Pancreas (tissue), 10 donors: ENCODE data around the gene PHACTR2. TPM values are rescaled to one million over a fixed set of nuclear protein-coding genes. Genes with fewer than 3 reads are reported as not detected.
"Not testable (repeated sequence)": the region's sequence is repeated elsewhere in the genome, so short reads cannot be mapped to it uniquely, and the experiment has no call there.

Experiments used
- ATAC-seq, 4 donors: fragments of 200-7000 bp; cut with Tn5 transposase; one replicate each; pipeline versions ENCODE4 v1.8.0 to v1.9.1; 2020; ENCODE audit warnings: mild to moderate bottlenecking in 4 of 4, moderate library complexity in 4 of 4
- DNase-seq, 6 donors: peaks; one replicate each; pipeline ENCODE4 v3.0.0-alpha.2; 2020
- FAIRE-seq: peaks from 2 replicates; lab custom pipeline; 2012; peaks lifted over from hg19 to GRCh38; lab: Jason Lieb, UNC
- H3K27ac ChIP-seq, 4 donors: fragments of 200-600 bp; sonication (generic); 1 replicate in 3 of 4; 2 replicates in 1 of 4; pipeline versions ENCODE4 v1.5.0 to v1.8.0; 2020
- H3K27me3 ChIP-seq, 4 donors: fragments of 200-600 bp; one replicate each; pipeline ENCODE4 v1.8.0; 2021
- H3K36me3 ChIP-seq, 3 donors: fragments of 200-600 bp; sonication (generic) in 1 of 3; one replicate each; pipeline versions ENCODE4 v1.5.0 to v1.8.0; 2020 to 2021
- H3K4me1 ChIP-seq, 3 donors: fragments of 200-600 bp; one replicate each; pipeline ENCODE4 v1.8.0; 2021
- H3K4me3 ChIP-seq, 4 donors: fragments of 200-600 bp; sonication (generic) in 2 of 4; one replicate each; pipeline versions ENCODE4 v1.5.0 to v1.8.0; 2020 to 2021
- H3K9me3 ChIP-seq, 4 donors: fragments of 200-600 bp; one replicate each; pipeline ENCODE4 v1.8.0; 2021
- CTCF ChIP-seq, 4 donors: fragments of 200-600 bp; sonication (generic) in 3 of 4; IDR thresholded peaks; one replicate each; pipeline versions ENCODE4 v1.5.0 to v1.8.0; 2021; ENCODE audit warnings: antibody characterized with exemption in 4 of 4
- WGBS, 2 donors: extraction: QIAGEN DNeasy Blood & Tissue Kit; methylation state at CpG; one replicate each; pipeline ENCODE4 v1.1.7; 2013; 5-methylcytosine and 5-hydroxymethylcytosine counted together
- intact Hi-C, 3 donors: fragments of 100-400 bp; cut with DNase I; formaldehyde crosslinking; loops; one replicate each; pipeline versions ENCODE4 v1.11.1 to v1.14.2; 2022
- polyA plus RNA-seq, 2 donors: library from polyadenylated mRNA; stranded (reverse); fragments of 200-250 nt; gene quantifications; one replicate each; pipeline ENCODE4 v1.2.3, GENCODE V29; 2013
- total RNA-seq, 6 donors: library from RNA; stranded (reverse); fragmentation: NEBNext Ultra II Directional in 4 of 6; extraction: Animal tissue kit (Norgen Biotek cat#: 25700) in 4 of 6; gene quantifications; one replicate each; pipeline versions ENCODE4 v1.2.1 to v1.2.4, GENCODE V29; 2021 to 2023
- donor health status: healthy with polysubstance abuse.
- donor health status: DM: no; HTN: no; CAD: no; lungs with moderate emphysema.
- donor health status: DM: no; HTN: no; CAD: no.
- donor health status: control.
- donor health status: control.
- donor health status: Bipolar disorder and iron deficiency.
- donor health status: DM: yes; HTN: yes; CAD: no.
- donor health status: DM: no; HTN: no; CAD: no.
- donor health status: DM: no; HTN: no; CAD: no.
- donor health status: DM: yes; HTN: yes; CAD: no.

Gene PHACTR2
- total and polyA plus RNA-seq, 8 donors: 2.7 to 19.0 (median 8.9) TPM

- intact Hi-C loops: no loop called here
- WGBS, 2 donors: 0% methylated on average over 64 of the region's 64 CpGs
Measured at GRCh38 chr6:143842902-143843676, 165.3 kb downstream of the PHACTR2 start, which contains the start of gene LTV1. Gene LTV1 (plus strand): TSS chr6:143843338. CDS start chr6:143843478, 140 bp downstream.

DNA sequence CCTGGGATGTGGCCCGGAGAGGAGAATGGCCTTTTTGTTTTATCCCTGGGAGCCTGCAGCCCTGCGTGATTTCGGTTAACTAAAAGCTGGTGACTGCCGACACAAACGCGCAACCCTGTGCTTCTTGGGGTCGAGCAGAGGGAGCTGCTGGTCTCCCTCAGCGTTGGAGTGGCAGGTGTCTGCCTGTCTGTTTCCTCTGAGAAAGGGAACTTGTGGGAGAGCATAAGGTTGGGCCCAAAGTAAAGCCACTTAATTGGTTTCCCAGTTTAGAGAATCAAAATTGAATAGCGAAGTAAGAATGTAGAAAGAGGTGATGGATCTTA lies 165.9 kb downstream of the PHACTR2 start:
- Histone ChIP-seq H3K4me1 (peaks cover 0 to 8% (median 0%) of the 10 kb centered on the region in 3 donors), H3K9me3 (no peaks in the 10 kb centered on the region), H3K4me3 (peak overlapping the region; percentile 69 to 97 (median 85)), H3K36me3 (peaks cover 0 to 23% (median 0%) of the 10 kb centered on the region in 3 donors), H3K27me3 (no peaks in the 10 kb centered on the region), H3K27ac (peak overlapping the region; percentile 66 to 91 (median 87))
- no peak for FAIRE-seq
- ATAC-seq: no peak
- no peak for TF ChIP-seq CTCF (IDR thresholded peaks at IDR 0.05)
- DNase-seq: no peak
- 1% methylated on average over 9 of the region's 9 CpGs for WGBS, 2 donors
- intact Hi-C loops: no loop called here

More at GRCh38 chr6:143842902-143843676, 165.3 kb downstream of the PHACTR2 start, which contains the start of gene LTV1:
- Histone ChIP-seq H3K36me3 (peaks cover 0 to 19% (median 0%) of the 10 kb centered on the region in 3 donors), H3K27me3 (no peaks in the 10 kb centered on the region), H3K4me3 (peak within 1 kb of the TSS; percentile 69 to 97 (median 85)), H3K4me1 (peaks cover 0 to 8% (median 0%) of the 10 kb centered on the region in 3 donors), H3K9me3 (no peaks in the 10 kb centered on the region), H3K27ac (peak within 1 kb of the TSS; percentile 66 to 91 (median 87))
- DNase-seq (peak; percentile 94 to 98 (median 96)), FAIRE-seq (no peak), ATAC-seq (peak; percentile 99 to 100 (median 100))
- no peak for TF ChIP-seq CTCF (IDR thresholded peaks at IDR 0.05)

GRCh38 chr6:143844006-143844405 lies 166.2 kb downstream of the PHACTR2 start:
- peaks cover 0 to 26% (median 0%) of the 10 kb centered on the region in 3 donors for H3K36me3 ChIP-seq
- peak overlapping the region; percentile 69 to 97 (median 85) for H3K4me3 ChIP-seq
- FAIRE-seq (no peak), ATAC-seq (no peak), DNase-seq (no peak)
- H3K9me3 ChIP-seq: no peaks in the 10 kb centered on the region
- H3K4me1 ChIP-seq: peaks cover 0 to 8% (median 0%) of the 10 kb centered on the region in 3 donors
- WGBS, 2 donors: 5 to 10% methylated on average over 4 of the region's 4 CpGs
- no peaks in the 10 kb centered on the region for H3K27me3 ChIP-seq
- H3K27ac ChIP-seq: peak overlapping the region in 1 of 4 donors; percentile 90
- intact Hi-C loops: no loop called here
- no peak for TF ChIP-seq CTCF (IDR thresholded peaks at IDR 0.05)

- Histone ChIP-seq H3K4me1 (peaks cover 0 to 8% (median 0%) of the 10 kb centered on the region in 3 donors), H3K9me3 (no peaks in the 10 kb centered on the region), H3K36me3 (peaks cover 0 to 35% (median 0%) of the 10 kb centered on the region in 3 donors), H3K4me3 (no peak overlapping the region), H3K27ac (no peak overlapping the region), H3K27me3 (no peaks in the 10 kb centered on the region)
- FAIRE-seq: no peak
- DNase-seq: no peak
- intact Hi-C loops: no loop called here
- TF ChIP-seq CTCF (IDR thresholded peaks at IDR 0.05): no peak
- ATAC-seq: no peak
- WGBS, 2 donors: 88 to 95% methylated on average over 5 of the region's 5 CpGs
Measured at GRCh38 chr6:143845033-143845432, 167.3 kb downstream of the PHACTR2 start.

DNA sequence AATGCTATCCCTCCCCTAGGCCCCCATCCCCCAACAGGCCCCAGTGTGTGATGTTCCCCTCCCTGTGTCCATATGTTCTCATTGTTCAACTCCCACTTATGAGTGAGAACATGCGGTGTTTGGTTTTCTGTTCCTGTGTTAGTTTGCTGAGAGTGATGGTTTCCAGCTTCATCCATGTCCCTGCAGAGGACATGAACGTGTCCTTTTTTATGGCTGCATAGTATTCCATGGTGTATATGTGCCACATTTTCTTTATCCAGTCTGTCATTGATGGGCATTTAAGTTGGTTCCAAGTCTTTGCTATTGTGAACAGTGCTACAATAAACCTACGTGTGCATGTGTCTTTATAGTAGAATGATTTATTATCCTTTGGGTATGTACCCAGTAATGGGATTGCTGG lies 173.9 kb downstream of the PHACTR2 start:
- ATAC-seq, intact Hi-C loops, H3K9me3 ChIP-seq, H3K4me1 ChIP-seq, H3K4me3 ChIP-seq, DNase-seq, H3K27ac ChIP-seq, H3K27me3 ChIP-seq, FAIRE-seq: not testable (repeated sequence)
- 98 to 99% methylated on average over 3 of the region's 3 CpGs for WGBS, 2 donors
- H3K36me3 ChIP-seq: peaks cover 0 to 56% (median 13%) of the 10 kb centered on the region in 3 donors

GRCh38 chr6:143855057-143855456 lies 177.3 kb downstream of the PHACTR2 start:
- H3K27me3 ChIP-seq, intact Hi-C loops, H3K27ac ChIP-seq, FAIRE-seq, H3K9me3 ChIP-seq, H3K4me3 ChIP-seq, DNase-seq, H3K4me1 ChIP-seq, ATAC-seq: not testable (repeated sequence)
- H3K36me3 ChIP-seq: peaks cover 6 to 67% (median 29%) of the 10 kb centered on the region in 3 donors
- WGBS, 2 donors: 98 to 100% methylated on average over 1 of the region's 1 CpG

DNA sequence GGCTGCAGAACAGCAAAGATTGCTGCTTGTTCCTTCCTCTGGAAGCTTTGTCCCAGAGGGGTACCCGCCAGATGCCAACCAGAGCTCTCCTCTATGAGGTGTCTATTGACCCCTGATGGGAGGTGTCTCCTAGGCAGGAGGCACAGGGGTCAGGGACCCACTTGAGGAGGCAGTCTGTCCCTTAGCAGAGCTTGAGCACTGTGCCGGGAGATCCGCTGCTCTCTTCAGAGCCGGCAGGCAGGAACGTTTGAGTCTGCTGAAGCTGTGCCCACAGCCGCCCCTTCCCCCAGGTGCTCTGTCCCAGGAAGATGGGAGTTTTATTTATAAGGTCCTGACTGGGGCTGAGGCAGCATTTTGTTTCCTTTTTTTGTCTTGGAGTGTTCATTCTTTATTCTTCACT lies 179.0 kb downstream of the PHACTR2 start:
- 95% methylated on average over 6 of the region's 6 CpGs for WGBS, 2 donors
- H3K27ac ChIP-seq, H3K9me3 ChIP-seq, H3K27me3 ChIP-seq, intact Hi-C loops, H3K4me1 ChIP-seq, ATAC-seq, DNase-seq, FAIRE-seq, H3K4me3 ChIP-seq: not testable (repeated sequence)
- peaks cover 6 to 64% (median 20%) of the 10 kb centered on the region in 3 donors for H3K36me3 ChIP-seq
